Suprapubic skin (tissue), 4 donors: ENCODE results near the gene GRM1.

Experiments
- EP300 ChIP-seq: sonication (generic); formaldehyde crosslinking; IDR thresholded peaks from one replicate; pipeline ENCODE4 v1.6.1; 2017; ENCODE audit warnings: antibody characterized with exemption
- POLR2A ChIP-seq, 2 donors: fragments of 450-650 bp; IDR thresholded peaks; one replicate each; pipeline ENCODE4 v1.6.1; 2017; ENCODE audit warnings: antibody characterized with exemption in 2 of 2, mild to moderate bottlenecking in 2 of 2, moderate library complexity in 2 of 2
- POLR2AphosphoS5 ChIP-seq, 3 donors: sonication (generic); formaldehyde crosslinking; IDR thresholded peaks; one replicate each; pipeline ENCODE4 v1.6.1; 2017; ENCODE audit warnings: antibody characterized with exemption in 3 of 3
- TF ChIP-seq, protein P1 (sequence below), 2 donors: fragments of 200-600 bp in 1 of 2; fragments of 450-650 bp in 1 of 2; sonication (generic) in 1 of 2; IDR thresholded peaks; one replicate each; pipeline ENCODE4 v1.5.1; 2016 to 2019; ENCODE audit warnings: antibody characterized with exemption in 2 of 2, mild to moderate bottlenecking in 1 of 2, moderate library complexity in 1 of 2

DNA sequence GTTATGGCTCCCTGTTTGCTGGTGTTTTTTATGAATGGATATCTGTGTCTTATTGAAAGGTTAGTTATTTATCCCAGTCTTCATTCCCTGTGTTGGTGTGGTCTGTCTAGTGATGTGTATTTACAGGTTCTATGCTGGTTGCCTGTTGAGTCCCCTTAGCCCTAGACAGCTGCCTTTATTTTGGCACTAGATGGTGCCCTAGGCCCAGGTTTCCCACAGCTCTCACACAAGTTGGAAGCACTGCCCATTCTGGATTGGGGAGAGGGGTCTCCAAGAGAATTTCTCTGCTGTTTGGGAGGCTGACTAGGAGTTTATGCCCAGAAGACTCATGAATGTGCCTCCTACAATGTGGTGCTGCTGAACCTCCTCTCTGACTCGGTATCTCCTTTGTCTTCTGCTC, 12.4 kb downstream of the GRM1 start:
- TF ChIP-seq EP300 (no peak), POLR2A (IDR thresholded peaks at IDR 0.05) (no peak), POLR2AphosphoS5 (IDR thresholded peaks at IDR 0.05) (no peak)
- TF ChIP-seq, protein P1, sequence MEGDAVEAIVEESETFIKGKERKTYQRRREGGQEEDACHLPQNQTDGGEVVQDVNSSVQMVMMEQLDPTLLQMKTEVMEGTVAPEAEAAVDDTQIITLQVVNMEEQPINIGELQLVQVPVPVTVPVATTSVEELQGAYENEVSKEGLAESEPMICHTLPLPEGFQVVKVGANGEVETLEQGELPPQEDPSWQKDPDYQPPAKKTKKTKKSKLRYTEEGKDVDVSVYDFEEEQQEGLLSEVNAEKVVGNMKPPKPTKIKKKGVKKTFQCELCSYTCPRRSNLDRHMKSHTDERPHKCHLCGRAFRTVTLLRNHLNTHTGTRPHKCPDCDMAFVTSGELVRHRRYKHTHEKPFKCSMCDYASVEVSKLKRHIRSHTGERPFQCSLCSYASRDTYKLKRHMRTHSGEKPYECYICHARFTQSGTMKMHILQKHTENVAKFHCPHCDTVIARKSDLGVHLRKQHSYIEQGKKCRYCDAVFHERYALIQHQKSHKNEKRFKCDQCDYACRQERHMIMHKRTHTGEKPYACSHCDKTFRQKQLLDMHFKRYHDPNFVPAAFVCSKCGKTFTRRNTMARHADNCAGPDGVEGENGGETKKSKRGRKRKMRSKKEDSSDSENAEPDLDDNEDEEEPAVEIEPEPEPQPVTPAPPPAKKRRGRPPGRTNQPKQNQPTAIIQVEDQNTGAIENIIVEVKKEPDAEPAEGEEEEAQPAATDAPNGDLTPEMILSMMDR (IDR thresholded peaks at IDR 0.05) = no peak
